ENCODE data around the gene TRMT112.

Gene TRMT112

GRCh38 chr11:64344787-64345186 is 27.4 kb upstream of the TRMT112 start:
- TF ChIP-seq ARNT (IDR thresholded peaks at IDR 0.05), result no peak
- no peak for TF ChIP-seq CTBP1 (IDR thresholded peaks at IDR 0.05; ENCODE audit: borderline replicate concordance)
- no peak for TF ChIP-seq SUZ12 (IDR thresholded peaks at IDR 0.05)
- TF ChIP-seq L3MBTL2 (conservative IDR thresholded peaks at IDR 0.05), result no peak
- no peak for TF ChIP-seq BHLHE40 (IDR thresholded peaks at IDR 0.05; ENCODE audit: borderline replicate concordance)
- no peak for TF ChIP-seq ELF4 (IDR thresholded peaks at IDR 0.05)
- TF ChIP-seq FOXK2 (IDR thresholded peaks at IDR 0.05), result no peak
- no peak for DNase-seq (ENCODE audit: extremely low spot score)
- ChIA-PET CTCF (interaction anchor here (0.6 to 1.9 kb wide), 5 partner anchors 12 to 73 kb away, joined by 3 to 5 read pairs (median 3); partner anchors contain the start of genes PRDX5 and TRMT112), POLR2A (interaction anchor here (1.0 to 6.3 kb wide), 2 partner anchors 27 to 73 kb away, joined by 4 to 46 read pairs; partner anchors contain the start of genes PRDX5 and TRMT112)

- no peak for TF ChIP-seq BHLHE40 (IDR thresholded peaks at IDR 0.05; ENCODE audit: borderline replicate concordance)
- no peak for TF ChIP-seq TARDBP (IDR thresholded peaks at IDR 0.05)
- TF ChIP-seq L3MBTL2 (conservative IDR thresholded peaks at IDR 0.05), result no peak
- no peak for TF ChIP-seq HDGF (IDR thresholded peaks at IDR 0.05; ENCODE audit: borderline replicate concordance)
- no peak for TF ChIP-seq FOXM1 (IDR thresholded peaks at IDR 0.05; ENCODE audit: borderline replicate concordance)
- no peak for TF ChIP-seq CTBP1 (IDR thresholded peaks at IDR 0.05; ENCODE audit: borderline replicate concordance)
- no peak for TF ChIP-seq ARNT (IDR thresholded peaks at IDR 0.05)
- TF ChIP-seq SUZ12 (IDR thresholded peaks at IDR 0.05), result no peak
- no peak for DNase-seq (ENCODE audit: extremely low spot score)
- CTCF ChIA-PET, result interaction anchor here (1.2 to 4.3 kb wide), 2 partner anchors 11 to 72 kb away, joined by 3 to 33 read pairs; no protein-coding TSS in a partner anchor
- POLR2A ChIA-PET, result interaction anchor here (6.3 kb wide), 1 partner anchor 26 kb away, joined by 46 read pairs; the partner anchor contains the start of genes PRDX5 and TRMT112
Measured at GRCh38 chr11:64343767-64344559, 26.6 kb upstream of the TRMT112 start.

- TF ChIP-seq SUZ12 (IDR thresholded peaks at IDR 0.05), result no peak
- TF ChIP-seq L3MBTL2 (conservative IDR thresholded peaks at IDR 0.05), result no peak
- no peak for TF ChIP-seq SP1 (IDR thresholded peaks at IDR 0.05)
- no peak for TF ChIP-seq FOXK2 (IDR thresholded peaks at IDR 0.05)
- TF ChIP-seq BHLHE40 (IDR thresholded peaks at IDR 0.05; ENCODE audit: borderline replicate concordance), result no peak
- TF ChIP-seq CTBP1 (IDR thresholded peaks at IDR 0.05; ENCODE audit: borderline replicate concordance), result no peak
- ChIA-PET POLR2A (interaction anchor here (0.6 to 6.3 kb wide), 7 partner anchors 11 to 73 kb away, joined by 3 to 46 read pairs (median 3); partner anchors contain the start of genes BAD, GPR137, PRDX5 and TRMT112), CTCF (interaction anchor here (0.9 to 4.3 kb wide), 4 partner anchors 12 to 71 kb away, joined by 3 to 33 read pairs (median 4); partner anchors contain the start of genes PRDX5 and TRMT112)
- DNase-seq (ENCODE audit: extremely low spot score), result no peak
Measured at GRCh38 chr11:64342869-64343745, 25.7 kb upstream of the TRMT112 start.

- CTCF ChIA-PET, result interaction anchor here (0.6 to 4.3 kb wide), 5 partner anchors 13 to 140 kb away, joined by 3 to 33 read pairs (median 4); partner anchors contain the start of genes PRDX5 and TRMT112
- TF ChIP-seq HDGF (IDR thresholded peaks at IDR 0.05; ENCODE audit: borderline replicate concordance), result peak; percentile 67; the same call in 1 of the 2 replicates
- TF ChIP-seq ZNF384 (IDR thresholded peaks at IDR 0.05), result no peak
- POLR2A ChIA-PET, result interaction anchor here (0.6 to 6.3 kb wide), 8 partner anchors 10 to 72 kb away, joined by 3 to 46 read pairs (median 4); partner anchors contain the start of genes BAD, GPR137, PRDX5 and TRMT112
- peak; percentile 91 for DNase-seq (ENCODE audit: extremely low spot score)
Measured at GRCh38 chr11:64341851-64342791, 24.8 kb upstream of the TRMT112 start.

GRCh38 chr11:64341429-64341828 is 24.1 kb upstream of the TRMT112 start:
- POLR2A ChIA-PET, result interaction anchor here (0.6 to 6.3 kb wide), 5 partner anchors 12 to 1008 kb away, joined by 3 to 46 read pairs (median 5); partner anchors contain the start of genes BAD, GPR137, PRDX5 and TRMT112
- TF ChIP-seq CTBP1 (IDR thresholded peaks at IDR 0.05; ENCODE audit: borderline replicate concordance) (no peak), ELF4 (IDR thresholded peaks at IDR 0.05) (no peak), ZNF384 (IDR thresholded peaks at IDR 0.05) (no peak), PKNOX1 (IDR thresholded peaks at IDR 0.05) (no peak), LEF1 (IDR thresholded peaks at IDR 0.05; ENCODE audit: borderline replicate concordance) (no peak), NFRKB (IDR thresholded peaks at IDR 0.05) (no peak)

GRCh38 chr11:64340671-64341335 is 23.4 kb upstream of the TRMT112 start:
- CTCF ChIA-PET, result interaction anchor here (1.2 to 4.3 kb wide), 3 partner anchors 9 to 23 kb away, joined by 4 to 33 read pairs (median 7); partner anchors contain the start of genes PRDX5 and TRMT112
- DNase-seq (ENCODE audit: extremely low spot score), result peak; percentile 82
- POLR2A ChIA-PET, result interaction anchor here (0.6 to 6.3 kb wide), 4 partner anchors 17 to 1008 kb away, joined by 3 to 46 read pairs (median 6); partner anchors contain the start of genes BAD, GPR137, PRDX5 and TRMT112
- TF ChIP-seq FOXA1 (IDR thresholded peaks at IDR 0.05), result no peak
- no peak for TF ChIP-seq PKNOX1 (IDR thresholded peaks at IDR 0.05)
- no peak for TF ChIP-seq NFRKB (IDR thresholded peaks at IDR 0.05)
- no peak for TF ChIP-seq FOXK2 (IDR thresholded peaks at IDR 0.05)
- no peak for TF ChIP-seq CTBP1 (IDR thresholded peaks at IDR 0.05; ENCODE audit: borderline replicate concordance)

More at GRCh38 chr11:64341429-64341828, 24.1 kb upstream of the TRMT112 start:
- CTCF ChIA-PET, result interaction anchor here (0.6 to 4.3 kb wide), 4 partner anchors 14 to 139 kb away, joined by 3 to 33 read pairs (median 6); partner anchors contain the start of genes PRDX5 and TRMT112
- no peak for DNase-seq (ENCODE audit: extremely low spot score)
